T-helper 22 cell (primary cell): ENCODE results near the gene LRRFIP2.
"Not testable (repeated sequence)": the region's sequence is repeated elsewhere in the genome, so short reads cannot be mapped to it uniquely, and the experiment has no call there.

Source experiments
- DNase-seq: peaks from one replicate; pipeline ENCODE4 v3.0.0-alpha.2; 2020; ENCODE audit warnings: low read depth

The LRRFIP2 gene

DNA sequence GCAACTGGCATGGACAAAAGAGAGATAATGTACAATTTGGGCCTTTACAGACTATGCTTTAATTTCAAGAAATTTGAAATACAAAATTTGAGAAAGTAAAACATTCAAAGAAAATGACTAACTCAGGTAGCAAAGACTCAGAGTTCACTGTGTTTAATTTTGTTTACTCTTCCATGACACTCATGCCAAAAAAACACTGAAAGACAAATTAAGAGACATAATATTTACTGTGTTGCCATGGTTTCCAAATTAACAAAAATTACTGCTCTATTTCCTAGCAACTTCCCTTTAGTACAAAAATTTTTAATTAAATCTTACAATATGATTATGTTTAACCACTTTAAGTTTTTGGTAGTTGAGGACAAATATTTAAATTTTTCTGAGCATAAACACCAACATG, 29.6 kb downstream of the LRRFIP2 start:
- no peak for DNase-seq

DNA sequence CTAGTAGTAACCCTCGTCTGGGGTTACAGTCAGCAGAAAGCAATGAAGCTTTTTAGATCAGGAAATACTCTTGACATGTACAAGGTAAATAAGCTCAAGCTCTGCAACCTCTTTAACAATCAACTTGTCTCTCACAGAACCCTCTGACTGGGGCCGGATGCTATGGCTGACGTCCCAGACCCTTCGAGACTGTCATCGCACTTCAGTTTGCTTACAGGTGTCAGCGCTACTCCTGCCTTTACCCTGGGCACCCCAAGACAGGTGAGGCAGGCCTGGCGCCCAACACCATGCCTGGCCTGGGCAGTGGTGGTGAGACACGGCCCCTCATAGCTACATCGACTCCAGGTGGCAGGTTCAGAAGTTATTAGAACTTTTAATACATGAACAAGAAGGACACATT, 30.6 kb downstream of the LRRFIP2 start:
- DNase-seq: no peak

DNA sequence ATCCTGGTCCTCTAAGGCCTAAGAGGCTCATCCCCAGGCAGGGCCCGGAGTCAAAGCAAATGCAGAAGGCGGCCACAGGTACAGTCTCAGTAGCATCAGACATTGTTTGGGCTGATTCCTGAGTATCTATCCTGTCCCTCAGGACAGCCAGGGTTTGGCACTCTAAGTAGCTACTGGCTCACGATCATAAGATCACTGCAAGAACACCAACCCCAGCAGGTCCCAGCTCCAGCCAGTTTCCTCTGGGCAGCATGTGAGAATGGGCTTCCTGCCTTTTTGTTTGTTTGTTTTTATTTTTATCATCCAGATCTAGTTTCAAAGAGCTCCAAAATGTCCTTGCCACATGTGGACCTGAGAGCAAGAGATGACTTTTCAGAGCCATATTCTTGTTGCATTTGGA, 32.7 kb downstream of the LRRFIP2 start:
- DNase-seq: no peak

DNA sequence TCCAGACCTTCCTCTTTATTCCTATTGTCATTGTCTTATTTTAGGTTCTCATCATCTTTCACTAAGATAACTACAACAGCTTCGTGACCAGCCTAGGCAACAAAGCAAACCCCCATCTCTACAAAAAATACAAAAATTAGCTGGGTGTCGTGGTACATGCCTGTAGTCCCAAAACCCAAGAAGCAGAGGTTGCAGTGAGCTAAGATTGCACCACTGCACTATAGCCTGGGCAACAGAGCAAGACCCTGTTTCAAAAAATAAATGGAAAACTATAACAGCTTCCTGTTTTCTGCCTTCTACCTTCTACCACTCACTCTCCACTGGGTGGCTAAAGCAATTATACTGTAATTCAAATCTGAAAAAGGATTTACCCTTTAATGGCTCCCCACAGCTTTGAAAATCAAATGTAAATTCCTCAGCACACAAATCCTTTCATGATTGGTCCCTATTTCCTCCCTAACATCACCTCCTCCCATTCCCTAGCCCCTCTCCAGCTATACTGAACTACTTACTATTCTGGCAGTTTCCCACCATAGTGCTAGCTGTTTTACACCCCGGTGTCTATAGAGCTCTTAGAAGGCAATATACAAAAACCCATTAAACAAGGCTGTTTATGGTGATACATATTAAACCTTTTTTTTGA, 33.4 kb downstream of the LRRFIP2 start:
- DNase-seq: no peak

DNA sequence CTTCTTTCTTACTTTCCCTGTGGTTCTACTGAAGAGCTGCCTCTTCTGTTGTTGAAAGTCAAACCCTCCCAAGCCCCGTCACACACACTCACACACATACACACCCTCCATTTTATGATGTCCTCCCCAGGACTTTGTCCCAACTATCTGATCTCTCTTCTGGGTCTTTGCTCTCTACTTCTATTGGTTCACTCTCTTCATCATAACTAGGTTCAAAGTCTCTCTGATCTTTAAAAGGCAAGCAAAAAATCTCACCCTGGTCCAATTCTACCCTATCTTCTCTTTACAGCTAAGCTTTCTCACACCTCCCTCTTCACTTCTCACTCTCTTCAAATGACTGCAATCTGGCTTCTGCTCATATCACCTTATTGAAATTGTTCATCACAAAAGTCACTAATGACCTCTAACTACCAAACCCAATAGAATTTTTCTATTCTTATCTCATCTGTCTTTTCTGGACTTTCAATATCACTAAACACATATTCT, 34.8 kb downstream of the LRRFIP2 start:
- DNase-seq: no peak

DNA sequence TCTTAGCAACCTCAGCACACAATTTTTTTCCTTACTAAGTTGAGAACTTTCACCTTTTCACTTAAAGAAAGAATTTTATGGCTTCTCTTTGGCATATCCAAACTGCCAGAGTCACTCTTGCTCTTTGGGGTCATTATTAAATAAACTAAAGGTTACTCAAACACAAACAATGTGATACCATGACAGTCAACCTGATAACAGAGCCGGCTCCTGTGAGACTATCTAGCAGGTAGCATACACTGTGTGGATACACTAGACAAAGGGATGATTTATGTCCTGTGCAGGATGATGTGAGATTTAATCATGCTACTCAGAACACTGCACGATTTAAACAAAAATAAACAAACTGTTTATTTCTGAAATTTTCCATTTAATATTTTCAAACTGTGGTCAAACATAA, 35.6 kb downstream of the LRRFIP2 start:
- no peak for DNase-seq

DNA sequence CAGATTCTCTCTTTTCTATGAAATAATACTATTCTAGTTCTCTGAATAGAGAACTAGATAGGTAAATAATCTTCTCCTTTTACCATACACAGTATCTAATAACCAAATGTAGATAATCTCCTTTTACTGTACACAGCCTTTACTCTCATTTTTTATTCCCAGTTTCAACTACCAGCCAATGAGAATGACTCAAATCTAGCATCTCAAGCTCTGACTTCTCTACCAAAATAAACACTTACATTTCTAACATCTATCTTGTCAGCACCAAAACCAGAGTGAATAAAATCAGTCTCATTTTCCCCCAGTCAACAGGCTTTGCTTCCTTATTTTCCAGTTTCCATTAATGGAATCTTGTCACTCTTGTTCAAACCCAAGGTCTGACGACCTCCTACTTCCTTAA, 36.9 kb downstream of the LRRFIP2 start:
- no peak for DNase-seq

DNA sequence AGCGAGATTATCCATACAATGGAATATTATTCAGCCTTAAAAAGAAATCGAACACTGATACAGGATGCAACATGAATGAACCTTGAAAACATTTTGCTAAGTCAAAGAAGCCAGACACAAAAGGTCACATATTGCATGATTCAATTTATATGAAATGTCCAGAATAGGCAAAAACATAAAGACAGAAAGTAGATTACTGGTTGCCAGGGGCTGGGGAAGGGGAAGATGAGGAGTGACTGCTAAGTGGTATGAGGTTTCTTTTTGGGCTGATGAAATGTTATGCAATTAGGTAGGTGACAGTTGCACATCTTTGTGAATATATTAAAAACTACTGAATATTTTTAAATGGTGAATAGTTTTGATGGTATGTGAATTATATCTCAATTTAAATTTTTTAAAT, 38.3 kb downstream of the LRRFIP2 start:
- DNase-seq: no peak

DNA sequence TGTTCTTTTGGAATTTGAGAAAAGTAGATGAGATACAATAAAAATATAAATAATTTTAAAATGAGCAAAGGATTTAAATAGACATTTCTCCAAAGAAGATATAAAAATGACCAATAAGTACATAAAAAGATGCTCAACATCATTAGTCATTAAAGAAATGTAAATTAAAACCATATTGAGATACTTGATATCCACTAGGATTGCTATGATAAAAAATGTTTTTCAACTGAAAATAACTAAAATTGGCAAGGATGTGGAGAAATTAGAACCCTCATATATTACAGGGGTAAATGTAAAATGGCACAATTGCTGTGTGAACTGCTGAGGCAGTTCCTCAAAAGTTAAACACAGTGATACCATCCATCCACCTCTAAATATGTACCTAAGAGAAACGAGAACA, 38.8 kb downstream of the LRRFIP2 start:
- DNase-seq: no peak

DNA sequence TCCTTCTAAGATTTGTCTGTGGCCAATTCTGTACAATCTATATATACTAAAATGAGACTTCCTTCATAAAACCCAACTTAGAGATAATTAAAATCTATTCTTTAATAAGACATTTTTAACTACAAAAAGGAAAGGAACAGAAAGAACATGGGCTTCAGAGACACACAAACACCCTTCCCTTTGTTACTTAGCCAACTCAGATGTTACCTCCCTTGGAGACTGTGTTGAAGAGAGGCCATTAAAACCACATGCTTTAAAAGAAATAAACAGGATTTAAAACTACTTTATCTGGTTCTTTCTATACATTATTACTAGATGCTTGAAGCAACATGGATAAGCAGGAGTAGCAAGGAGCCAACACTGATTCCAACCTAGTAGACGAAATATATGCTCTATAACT, 42.0 kb downstream of the LRRFIP2 start:
- no peak for DNase-seq

DNA sequence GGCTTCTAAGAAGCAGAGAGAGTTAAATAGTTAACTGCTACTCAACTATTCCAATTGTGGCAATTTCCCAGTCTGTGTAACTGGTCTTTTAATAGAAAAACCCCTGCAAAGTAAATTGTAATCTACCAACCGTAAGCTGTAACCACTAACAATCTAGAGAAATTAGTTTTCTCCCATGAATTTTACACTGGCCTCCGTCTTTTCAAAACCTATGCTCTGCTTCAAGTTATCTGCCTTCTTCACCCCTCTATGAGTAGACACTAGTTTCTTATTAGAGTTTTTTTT, 42.6 kb downstream of the LRRFIP2 start:
- no peak for DNase-seq

DNA sequence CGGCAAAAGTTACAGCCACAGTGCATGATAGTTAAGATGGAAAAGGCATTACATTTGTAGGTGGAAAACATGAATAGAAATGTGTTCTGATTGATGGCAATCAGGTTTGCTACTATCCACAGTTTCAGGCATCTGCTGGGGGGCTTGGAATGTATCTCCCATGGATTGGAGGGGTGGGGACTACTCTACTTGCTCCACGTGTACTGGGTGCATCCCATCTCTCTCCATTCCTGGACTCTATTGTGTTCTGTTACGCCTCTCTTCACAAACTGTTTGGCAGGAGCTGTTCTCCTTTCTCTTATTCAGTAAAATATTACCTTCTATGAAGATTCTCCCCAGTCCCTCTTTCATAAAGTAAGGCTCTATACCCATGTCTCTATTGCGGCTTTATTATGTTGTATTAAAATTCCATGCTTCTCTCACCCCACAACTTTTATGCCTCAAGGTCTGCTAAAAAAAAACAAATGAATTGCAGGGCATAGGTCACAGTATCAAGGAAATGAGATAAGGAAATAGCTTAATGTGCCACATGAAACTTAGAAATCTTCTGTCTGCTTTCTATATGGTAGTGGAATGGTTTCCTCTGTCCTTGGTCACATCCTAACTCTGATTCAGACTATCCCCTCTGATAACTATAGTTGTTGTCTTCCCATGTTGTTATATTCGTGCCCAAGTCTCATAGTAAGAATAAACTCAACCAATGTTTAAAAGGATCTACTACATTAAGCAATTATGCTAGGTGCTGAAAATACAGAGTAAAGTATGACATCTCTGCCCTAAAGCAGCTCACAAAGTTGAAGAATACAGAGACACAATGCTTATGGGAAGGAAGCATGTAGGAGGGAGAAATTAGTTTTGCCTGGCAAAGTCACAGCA, 43.2 kb downstream of the LRRFIP2 start:
- DNase-seq: no peak

DNA sequence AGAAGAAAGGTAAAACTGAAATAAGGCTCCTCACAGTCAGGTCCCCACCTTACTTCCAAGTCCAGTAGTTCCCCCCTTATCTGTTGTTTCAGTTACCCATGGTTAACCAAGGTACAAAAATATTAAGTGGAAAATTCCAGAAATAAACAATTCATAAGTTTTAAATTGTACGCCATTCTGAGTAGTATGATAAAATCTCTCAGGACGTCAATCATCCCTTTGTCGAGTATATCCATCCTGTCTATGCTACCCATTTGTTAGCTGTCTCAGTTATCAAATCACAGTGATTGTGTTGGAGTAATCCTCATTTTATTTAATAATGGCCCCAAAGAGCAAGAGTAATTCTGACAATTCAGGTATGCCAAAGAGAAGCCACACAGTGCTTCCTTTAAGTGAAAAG, 43.9 kb downstream of the LRRFIP2 start:
- DNase-seq: no peak

DNA sequence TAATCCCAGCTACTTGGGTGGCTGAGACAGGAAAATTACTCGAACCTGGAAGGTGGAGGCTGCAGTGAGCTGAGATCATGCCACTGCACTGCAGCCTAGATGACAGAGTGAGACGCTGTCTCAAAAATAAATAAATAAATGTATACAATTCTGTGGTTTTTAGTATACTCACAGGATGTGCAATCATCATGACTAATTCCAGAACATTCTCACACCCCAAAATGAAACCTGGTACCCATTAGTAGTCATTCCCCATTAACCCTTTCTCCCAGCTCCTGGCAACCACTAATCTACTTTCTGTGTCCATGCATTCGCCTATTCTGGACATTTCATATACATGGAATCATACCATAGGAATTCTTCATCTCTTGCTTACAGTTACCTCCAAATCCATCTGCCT, 44.5 kb downstream of the LRRFIP2 start:
- DNase-seq: no peak

DNA sequence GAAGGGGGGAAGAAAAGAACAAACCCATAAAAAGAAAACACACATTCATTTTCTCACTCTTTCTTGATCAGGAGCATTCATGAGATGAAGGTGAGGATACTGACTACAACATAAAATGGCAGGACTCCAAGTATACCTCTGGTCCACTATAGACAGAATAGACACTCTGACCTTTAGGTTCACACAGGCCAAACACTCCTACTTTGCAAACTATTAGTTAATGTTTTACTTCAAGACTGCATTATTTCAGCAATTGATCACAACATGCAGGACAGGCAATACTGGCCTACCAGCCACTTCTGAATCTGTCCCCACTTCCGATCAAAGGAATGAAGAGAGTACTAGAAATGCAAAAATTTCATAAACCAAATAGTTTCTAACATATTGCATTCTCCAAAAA, 47.0 kb downstream of the LRRFIP2 start:
- DNase-seq: no peak

DNA sequence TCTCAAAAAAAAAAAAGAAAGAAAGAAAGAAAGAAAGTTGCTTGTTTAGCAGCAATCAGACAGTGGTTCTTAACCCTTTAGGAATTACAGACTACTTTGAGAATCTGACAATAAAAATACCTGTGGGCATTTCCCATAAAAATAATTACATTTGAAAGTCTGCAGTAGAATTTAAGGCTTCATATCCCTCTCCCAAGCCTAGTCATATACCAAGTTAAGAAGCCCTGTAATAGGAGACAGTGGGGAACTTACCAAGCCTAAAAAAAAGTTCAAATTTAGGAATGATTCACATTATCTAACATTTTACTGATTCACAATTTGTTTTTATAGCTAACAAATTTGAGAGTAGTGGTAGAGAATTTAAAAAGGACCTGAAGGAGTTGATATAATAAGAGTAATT, 47.5 kb downstream of the LRRFIP2 start:
- no peak for DNase-seq

DNA sequence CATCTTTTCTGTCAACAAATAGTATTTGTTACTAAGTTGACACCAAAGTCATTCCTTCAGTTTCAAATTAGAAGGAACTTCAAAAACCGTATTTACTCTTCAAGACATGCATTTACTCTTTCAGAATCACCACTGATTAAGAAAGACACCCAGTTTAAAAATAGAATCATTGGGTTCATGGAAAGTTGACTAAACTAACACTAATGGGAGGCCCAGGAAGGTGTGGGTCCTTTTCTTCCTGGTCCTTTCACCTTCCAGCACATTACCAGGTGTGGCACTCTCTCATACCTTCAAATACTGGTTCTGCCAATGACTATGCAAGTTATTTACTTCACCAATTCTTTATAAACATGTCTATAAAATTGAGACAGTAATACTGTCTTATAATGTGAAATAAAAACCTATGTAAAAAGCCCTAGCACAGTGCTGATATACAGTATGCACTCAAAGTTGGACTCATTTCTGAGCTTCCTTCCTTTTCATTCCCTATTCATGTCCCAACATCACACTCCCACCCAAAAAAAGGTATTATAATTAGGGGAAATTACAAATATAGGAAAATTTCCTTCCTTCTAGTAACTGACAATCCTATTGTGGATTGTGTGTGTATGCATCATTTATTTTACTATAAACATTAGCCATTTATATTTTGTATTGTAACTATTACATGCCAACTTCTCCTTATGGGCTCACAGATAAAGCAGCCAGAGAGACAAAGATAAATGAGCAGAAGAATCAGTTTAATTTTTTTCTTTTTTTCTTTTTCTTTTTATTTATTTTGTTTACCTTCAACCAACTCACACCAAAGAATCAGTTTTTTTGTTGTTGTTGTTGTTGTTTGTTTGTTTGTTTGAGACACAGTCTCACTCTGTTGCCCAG, 48.9 kb downstream of the LRRFIP2 start:
- DNase-seq: no peak

DNA sequence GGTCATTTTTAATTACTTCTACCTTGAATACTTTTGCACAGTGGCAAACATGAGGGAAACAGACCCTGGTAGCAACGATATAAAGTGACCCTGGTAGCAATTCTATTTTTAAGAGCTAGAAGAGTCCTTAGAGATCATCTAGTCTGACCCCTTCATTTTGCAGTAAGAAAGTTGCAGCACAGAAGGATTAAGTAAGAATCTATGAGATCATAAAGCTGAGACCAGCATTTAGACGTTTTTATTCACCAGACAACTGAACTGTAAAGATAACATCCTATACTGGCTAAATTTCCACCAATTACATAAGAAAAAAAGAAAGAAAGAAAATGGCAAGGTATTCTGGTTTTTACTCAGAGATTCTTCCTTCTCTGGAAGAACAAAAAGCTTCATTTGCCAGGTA, 49.9 kb downstream of the LRRFIP2 start:
- no peak for DNase-seq

DNA sequence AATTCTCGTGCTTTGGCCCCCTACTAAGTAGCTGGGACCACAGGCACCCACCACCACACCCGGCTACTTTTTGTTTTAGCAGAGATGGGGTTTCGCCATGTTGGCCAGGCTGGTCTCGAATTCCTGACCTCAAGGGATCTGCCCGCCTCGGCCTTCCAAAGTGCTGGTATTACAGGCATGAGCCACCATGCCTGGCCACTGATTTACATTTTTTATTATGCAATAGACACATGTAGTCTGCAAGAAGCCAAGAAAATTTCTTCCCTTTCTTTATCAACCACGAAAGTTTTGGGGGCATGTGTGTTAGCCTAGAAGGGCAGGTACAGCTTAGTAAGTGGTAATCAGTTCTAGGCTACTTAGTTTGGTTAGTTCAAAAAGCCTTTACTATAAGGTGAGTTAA, 51.1 kb downstream of the LRRFIP2 start:
- no peak for DNase-seq

DNA sequence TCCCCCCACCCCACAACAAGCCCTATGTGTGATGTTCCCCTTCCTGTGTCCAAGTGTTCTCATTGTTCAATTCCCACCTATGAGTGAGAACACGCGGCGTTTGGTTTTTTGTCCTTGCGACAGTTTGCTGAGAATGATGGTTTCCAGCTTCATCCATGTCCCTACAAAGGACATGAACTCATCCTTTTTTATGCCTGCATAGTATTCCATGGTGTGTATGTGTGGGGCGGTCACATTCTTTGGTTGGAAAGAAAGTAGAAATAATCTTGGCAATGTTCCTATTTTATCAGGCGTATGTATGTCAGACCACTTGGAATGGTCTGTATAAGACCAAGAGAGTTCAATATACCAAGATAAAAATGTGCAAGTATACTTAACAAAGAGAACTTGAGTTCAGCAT, 52.3 kb downstream of the LRRFIP2 start:
- DNase-seq: not testable (repeated sequence)

DNA sequence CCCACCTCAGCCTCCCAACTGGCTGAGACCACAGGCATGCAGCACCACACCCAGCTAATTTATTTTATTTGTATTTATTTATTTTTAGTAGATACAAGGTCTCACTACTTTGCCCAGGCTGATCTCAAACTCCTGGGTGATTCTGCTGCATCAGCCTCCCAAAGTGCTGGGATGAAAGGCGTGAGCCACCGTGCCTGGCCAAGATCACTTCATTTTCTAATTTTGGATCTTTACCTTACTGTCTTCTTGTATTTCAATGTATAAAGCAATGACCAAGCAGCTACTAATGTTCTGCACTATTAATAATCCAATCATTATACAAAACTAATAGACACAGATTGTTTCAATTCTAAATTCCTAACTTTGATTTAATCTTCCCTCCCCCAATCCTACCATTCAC, 56.2 kb downstream of the LRRFIP2 start:
- DNase-seq: no peak

DNA sequence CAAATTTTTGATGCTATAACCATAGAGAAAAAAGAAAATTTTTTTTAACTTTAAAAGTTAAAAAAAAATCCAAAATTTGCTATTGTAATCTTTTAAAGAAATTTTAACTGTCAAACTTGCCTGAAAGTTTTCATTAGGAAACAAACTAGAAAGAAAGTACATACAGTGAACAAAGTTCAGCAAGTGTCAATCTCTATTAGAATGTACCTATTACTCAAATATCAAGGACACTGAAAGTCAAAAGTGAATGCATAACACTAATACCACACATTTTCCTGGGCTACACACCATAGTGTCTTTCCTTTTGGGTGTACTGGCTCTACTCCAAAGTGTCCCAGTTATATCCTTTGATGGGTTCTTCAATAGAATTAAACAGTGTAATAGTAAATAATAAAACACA, 56.8 kb downstream of the LRRFIP2 start:
- no peak for DNase-seq

DNA sequence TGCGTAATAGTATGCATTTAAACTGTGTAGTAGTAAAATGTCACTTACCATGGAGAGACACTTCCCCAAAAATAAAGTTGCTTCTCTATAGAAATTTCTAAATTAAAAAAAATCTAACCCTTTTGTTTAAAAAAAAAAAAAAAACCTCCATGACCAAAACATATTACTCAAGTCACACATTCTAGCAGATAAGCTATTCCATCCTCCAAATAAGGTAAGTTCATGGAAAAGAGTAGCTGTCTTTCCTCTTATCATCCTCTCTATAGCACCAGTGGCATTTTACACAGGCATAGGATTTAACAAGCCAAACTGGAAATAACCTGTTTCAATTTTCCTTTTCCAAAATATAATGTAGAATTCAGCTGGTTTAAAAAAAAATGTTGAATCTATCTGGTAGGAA, 57.4 kb downstream of the LRRFIP2 start:
- DNase-seq: no peak
